Measurements from ENCODE around the gene MVB12B. TPM values are rescaled to one million over a fixed set of nuclear protein-coding genes. Genes with fewer than 3 reads are reported as not detected.

The MVB12B gene
- total RNA-seq, 1 experiment from 2014 or later, result 10.9 TPM

DNA sequence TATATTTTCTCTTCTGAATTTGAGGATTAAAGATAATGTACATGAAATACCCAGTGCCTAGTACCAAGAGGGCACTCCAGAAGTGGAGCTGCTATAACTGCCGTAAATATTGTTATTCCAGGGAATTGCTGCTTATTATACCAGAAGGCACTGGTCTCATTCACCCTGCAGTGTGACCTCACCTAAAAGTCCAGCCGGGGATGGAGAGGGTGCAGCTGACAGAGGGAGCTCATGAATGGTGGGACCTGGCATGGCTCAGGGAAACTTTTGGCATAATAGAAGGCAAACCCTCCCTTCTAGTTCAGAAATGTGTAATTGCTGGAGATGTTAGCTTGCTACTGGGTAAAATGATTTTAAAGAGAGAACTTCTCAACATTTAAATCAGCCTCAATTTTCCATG, 108.5 kb downstream of the MVB12B start (continued):
- TF ChIP-seq, protein P1, sequence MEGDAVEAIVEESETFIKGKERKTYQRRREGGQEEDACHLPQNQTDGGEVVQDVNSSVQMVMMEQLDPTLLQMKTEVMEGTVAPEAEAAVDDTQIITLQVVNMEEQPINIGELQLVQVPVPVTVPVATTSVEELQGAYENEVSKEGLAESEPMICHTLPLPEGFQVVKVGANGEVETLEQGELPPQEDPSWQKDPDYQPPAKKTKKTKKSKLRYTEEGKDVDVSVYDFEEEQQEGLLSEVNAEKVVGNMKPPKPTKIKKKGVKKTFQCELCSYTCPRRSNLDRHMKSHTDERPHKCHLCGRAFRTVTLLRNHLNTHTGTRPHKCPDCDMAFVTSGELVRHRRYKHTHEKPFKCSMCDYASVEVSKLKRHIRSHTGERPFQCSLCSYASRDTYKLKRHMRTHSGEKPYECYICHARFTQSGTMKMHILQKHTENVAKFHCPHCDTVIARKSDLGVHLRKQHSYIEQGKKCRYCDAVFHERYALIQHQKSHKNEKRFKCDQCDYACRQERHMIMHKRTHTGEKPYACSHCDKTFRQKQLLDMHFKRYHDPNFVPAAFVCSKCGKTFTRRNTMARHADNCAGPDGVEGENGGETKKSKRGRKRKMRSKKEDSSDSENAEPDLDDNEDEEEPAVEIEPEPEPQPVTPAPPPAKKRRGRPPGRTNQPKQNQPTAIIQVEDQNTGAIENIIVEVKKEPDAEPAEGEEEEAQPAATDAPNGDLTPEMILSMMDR (IDR thresholded peaks at IDR 0.05 in 2 of 3, conservative IDR thresholded peaks at IDR 0.05 in 1 of 3; ENCODE audit: borderline replicate concordance in 1 of 3, insufficient read depth in 1 of 3, low read depth in 2 of 3, low read length in 2 of 3), result no peak
- TF ChIP-seq, protein P2, sequence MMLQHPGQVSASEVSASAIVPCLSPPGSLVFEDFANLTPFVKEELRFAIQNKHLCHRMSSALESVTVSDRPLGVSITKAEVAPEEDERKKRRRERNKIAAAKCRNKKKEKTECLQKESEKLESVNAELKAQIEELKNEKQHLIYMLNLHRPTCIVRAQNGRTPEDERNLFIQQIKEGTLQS (IDR thresholded peaks at IDR 0.05), result no peak
- TF ChIP-seq, protein P3, sequence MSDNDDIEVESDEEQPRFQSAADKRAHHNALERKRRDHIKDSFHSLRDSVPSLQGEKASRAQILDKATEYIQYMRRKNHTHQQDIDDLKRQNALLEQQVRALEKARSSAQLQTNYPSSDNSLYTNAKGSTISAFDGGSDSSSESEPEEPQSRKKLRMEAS (IDR thresholded peaks at IDR 0.05), result no peak
- TF ChIP-seq, protein P4, sequence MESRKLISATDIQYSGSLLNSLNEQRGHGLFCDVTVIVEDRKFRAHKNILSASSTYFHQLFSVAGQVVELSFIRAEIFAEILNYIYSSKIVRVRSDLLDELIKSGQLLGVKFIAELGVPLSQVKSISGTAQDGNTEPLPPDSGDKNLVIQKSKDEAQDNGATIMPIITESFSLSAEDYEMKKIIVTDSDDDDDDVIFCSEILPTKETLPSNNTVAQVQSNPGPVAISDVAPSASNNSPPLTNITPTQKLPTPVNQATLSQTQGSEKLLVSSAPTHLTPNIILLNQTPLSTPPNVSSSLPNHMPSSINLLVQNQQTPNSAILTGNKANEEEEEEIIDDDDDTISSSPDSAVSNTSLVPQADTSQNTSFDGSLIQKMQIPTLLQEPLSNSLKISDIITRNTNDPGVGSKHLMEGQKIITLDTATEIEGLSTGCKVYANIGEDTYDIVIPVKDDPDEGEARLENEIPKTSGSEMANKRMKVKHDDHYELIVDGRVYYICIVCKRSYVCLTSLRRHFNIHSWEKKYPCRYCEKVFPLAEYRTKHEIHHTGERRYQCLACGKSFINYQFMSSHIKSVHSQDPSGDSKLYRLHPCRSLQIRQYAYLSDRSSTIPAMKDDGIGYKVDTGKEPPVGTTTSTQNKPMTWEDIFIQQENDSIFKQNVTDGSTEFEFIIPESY (IDR thresholded peaks at IDR 0.05; ENCODE audit: extremely low read depth, insufficient replicate concordance, low read length), result no peak
- TF ChIP-seq RAD21 (IDR thresholded peaks at IDR 0.05; ENCODE audit: low read depth) (no peak), YY1 (IDR thresholded peaks at IDR 0.05; ENCODE audit: extremely low read depth, insufficient replicate concordance, low read depth, low read length) (no peak), ZFX (IDR thresholded peaks at IDR 0.05) (no peak)

DNA sequence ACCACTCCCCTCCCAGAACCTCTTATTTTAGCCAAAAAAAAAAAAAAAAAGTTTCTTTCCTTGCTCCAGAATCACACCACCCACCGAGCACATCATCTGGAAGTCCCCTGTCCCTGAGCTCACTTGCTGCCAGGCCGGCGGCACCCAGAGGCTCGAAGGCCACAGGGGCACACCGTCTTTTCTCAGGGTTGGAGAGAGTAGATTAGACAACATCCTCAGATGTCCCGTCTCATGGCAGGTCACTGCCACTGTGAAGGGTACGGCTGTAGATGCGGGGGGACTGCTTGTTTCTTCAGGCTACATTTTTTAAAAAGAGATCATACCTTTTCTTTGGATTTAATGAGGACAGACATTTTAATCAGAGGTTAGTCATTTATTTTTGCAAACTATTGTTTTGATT, 109.0 kb downstream of the MVB12B start:
- Histone ChIP-seq H3K27ac (ENCODE audit: low read depth, low read length) (no peak overlapping the region), H3K4me1 (ENCODE audit: control insufficient read depth in 1 of 2, insufficient read depth in 2 of 2, low read length in 2 of 2) (no peaks in the 10 kb centered on the region), H3K4me2 (ENCODE audit: low read length) (no peak overlapping the region), H3K79me2 (ENCODE audit: insufficient read depth, low read length) (no peaks in the 10 kb centered on the region), H2AFZ (ENCODE audit: low read depth, low read length, poor library complexity, severe bottlenecking) (no peak overlapping the region), H3K9me3 (ENCODE audit: control insufficient read depth in 1 of 2, insufficient read depth in 1 of 2, low read depth in 1 of 2, low read length in 2 of 2) (no peaks in the 10 kb centered on the region), H3K9me2 (ENCODE audit: insufficient read depth) (no peaks in the 10 kb centered on the region), H3K9ac (ENCODE audit: low read length) (no peak overlapping the region), H3K36me3 (ENCODE audit: control insufficient read depth in 1 of 2, insufficient read depth in 2 of 2, low read length in 2 of 2) (no peaks in the 10 kb centered on the region), H3K27me3 (ENCODE audit: insufficient read depth, low read length) (no peaks in the 10 kb centered on the region), H3K4me3 (replicated peaks in 1 of 2; ENCODE audit: low read depth in 1 of 2, low read length in 2 of 2) (no peak overlapping the region), H4K20me1 (ENCODE audit: insufficient read depth) (no peaks in the 10 kb centered on the region)
- BruUV-seq (replicated peaks), result no TSS peak
- intact Hi-C loops (cut with micrococcal nuclease), result no loop called here
- ChIA-PET CTCF (no interaction called here), POLR2A (no interaction called here), RAD21 (ENCODE audit: low non-redundant PET in 1 of 2, low total read pairs in 2 of 2, uncharacterized antibody in 2 of 2, unreplicated experiment in 2 of 2) (no interaction called here)
- DNase-seq (ENCODE audit: low read depth, low spot score) (no peak), ATAC-seq (no peak)
- TF ChIP-seq ZNF274 (IDR thresholded peaks at IDR 0.05; ENCODE audit: low read depth, low read length) (no peak), TCF7L2 (IDR thresholded peaks at IDR 0.05; ENCODE audit: borderline replicate concordance, extremely low read depth, insufficient read depth, insufficient read length) (no peak), EZH2 (IDR thresholded peaks at IDR 0.05) (no peak), SP1 (IDR thresholded peaks at IDR 0.05; ENCODE audit: low read depth) (no peak), RAD21 (IDR thresholded peaks at IDR 0.05; ENCODE audit: low read depth) (no peak)
- TF ChIP-seq, protein P3 (IDR thresholded peaks at IDR 0.05), result no peak
- TF ChIP-seq, protein P2 (IDR thresholded peaks at IDR 0.05), result no peak
- TF ChIP-seq, protein P1 (IDR thresholded peaks at IDR 0.05 in 2 of 3, conservative IDR thresholded peaks at IDR 0.05 in 1 of 3; ENCODE audit: borderline replicate concordance in 1 of 3, insufficient read depth in 1 of 3, low read depth in 2 of 3, low read length in 2 of 3), result no peak

All from HCT116 (cell line).